GM13977 (cell line): ENCODE data around the gene DACH1.

ENCODE experiments used
- DNase-seq: peaks from one replicate; pipeline ENCODE4 v3.0.0; 2012; ENCODE audit warnings: low spot score
- CTCF ChIP-seq: IDR thresholded peaks from 2 replicates; pipeline ENCODE4 v1.5.1; 2012; ENCODE audit warnings: mild to moderate bottlenecking, control low read depth; ENCODE audit not compliant: insufficient read depth; ENCODE audit errors: extremely low read depth, missing control alignments
- in situ Hi-C: fragments of 300-500 bp; cut with MboI; formaldehyde crosslinking; loops from one replicate; pipeline ENCODE4 v1.12.0; 2022; ENCODE audit warnings: low sequenced_read_pairs, low pct_unique_long_range_greater_than_20kb, mixed read lengths, inconsistent platforms; ENCODE audit not compliant: unreplicated experiment

DACH1 gene

GRCh38 chr13:71576571-71576970 is 290.4 kb downstream of the DACH1 start:
- no peak for DNase-seq
- no peak for TF ChIP-seq CTCF
- in situ Hi-C loops: no loop called here

- no peak for TF ChIP-seq CTCF
- DNase-seq: no peak
- in situ Hi-C loops: no loop called here
Observed at GRCh38 chr13:71546881-71547280, 320.1 kb downstream of the DACH1 start.

DNA sequence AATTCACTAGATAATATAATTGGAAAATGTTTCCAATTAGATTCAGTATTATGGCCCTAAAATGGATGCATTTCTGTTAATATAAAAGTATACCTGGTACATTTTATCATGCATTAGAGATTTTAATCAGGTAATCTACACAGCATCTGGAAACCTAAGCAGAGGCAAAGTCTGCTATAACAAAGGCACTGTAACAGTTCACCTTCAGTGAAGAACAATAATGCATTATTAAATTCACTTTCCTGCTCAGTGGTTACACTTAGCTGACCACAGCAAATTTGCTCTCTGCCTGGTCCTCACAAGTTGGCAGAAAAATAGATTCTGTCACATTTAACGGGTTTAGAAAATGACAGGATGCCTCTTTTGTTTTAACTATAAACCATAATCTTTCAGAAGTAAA is 326.9 kb downstream of the DACH1 start:
- DNase-seq: no peak
- in situ Hi-C loops: no loop called here
- no peak for TF ChIP-seq CTCF

GRCh38 chr13:71536201-71536600 is 330.8 kb downstream of the DACH1 start:
- TF ChIP-seq CTCF: no peak
- in situ Hi-C loops: no loop called here
- DNase-seq: no peak

GRCh38 chr13:71524613-71525304 is 342.2 kb downstream of the DACH1 start:
- no peak for TF ChIP-seq CTCF
- no peak for DNase-seq
- in situ Hi-C loops: no loop called here

- in situ Hi-C loops: no loop called here
- TF ChIP-seq CTCF: no peak
- no peak for DNase-seq
Observed at GRCh38 chr13:71524245-71524612, 342.8 kb downstream of the DACH1 start.
